Measurements from ENCODE around the gene ATP5PD. TPM values are rescaled to one million over a fixed set of nuclear protein-coding genes. Genes with fewer than 3 reads are reported as not detected.
A peak's percentile ranks its signal among the peaks of the same experiment; 100 is the strongest.

ATP5PD gene
- total RNA-seq, 1 experiment from 2014 or later, result 383 TPM

- Mint-ChIP-seq H3K27me3 (ENCODE audit: low read depth) (no peaks in the 10 kb centered on the region), H3K9me3 (no peaks in the 10 kb centered on the region), H3K36me3 (peaks cover 12% of the 10 kb centered on the region), H3K4me3 (no peak overlapping the region), H3K4me1 (no peaks in the 10 kb centered on the region), H3K27ac (no peak overlapping the region)
- TF ChIP-seq CTCF (IDR thresholded peaks at IDR 0.05) (no peak), KAT7 (CRISPR knock-in tag; IDR thresholded peaks at IDR 0.05; ENCODE audit: borderline replicate concordance) (no peak), ERG (CRISPR knock-in tag; IDR thresholded peaks at IDR 0.05) (no peak), HMGXB4 (CRISPR knock-in tag; IDR thresholded peaks at IDR 0.05) (no peak), AFF4 (CRISPR knock-in tag; IDR thresholded peaks at IDR 0.05; ENCODE audit: borderline replicate concordance) (no peak), FOXJ3 (CRISPR knock-in tag; IDR thresholded peaks at IDR 0.05; ENCODE audit: borderline replicate concordance) (no peak), ZNF219 (CRISPR knock-in tag; IDR thresholded peaks at IDR 0.05; ENCODE audit: borderline replicate concordance) (no peak), MAX (CRISPR knock-in tag; IDR thresholded peaks at IDR 0.05) (no peak), GTF2I (CRISPR knock-in tag; conservative IDR thresholded peaks at IDR 0.05) (no peak), CREM (CRISPR knock-in tag; IDR thresholded peaks at IDR 0.05) (no peak), E2F1 (CRISPR knock-in tag; IDR thresholded peaks at IDR 0.05) (no peak), USF2 (CRISPR knock-in tag; IDR thresholded peaks at IDR 0.05) (no peak), NR2C2 (CRISPR knock-in tag; IDR thresholded peaks at IDR 0.05) (no peak), GRHL2 (CRISPR knock-in tag; IDR thresholded peaks at IDR 0.05; ENCODE audit: insufficient replicate concordance, severe bottlenecking) (no peak), OVOL2 (CRISPR knock-in tag; IDR thresholded peaks at IDR 0.05; ENCODE audit: borderline replicate concordance) (no peak), IRF2 (CRISPR knock-in tag; IDR thresholded peaks at IDR 0.05; ENCODE audit: borderline replicate concordance, low read depth) (no peak), RORB (CRISPR knock-in tag; IDR thresholded peaks at IDR 0.05) (no peak), ZNF512 (CRISPR knock-in tag; IDR thresholded peaks at IDR 0.05; ENCODE audit: borderline replicate concordance) (no peak), MYBL2 (CRISPR knock-in tag; IDR thresholded peaks at IDR 0.05) (no peak)
- peak; percentile 69 for DNase-seq (ENCODE audit: low spot score)
- ChIA-PET CTCF (interaction anchor here (0.6 to 2.1 kb wide), 16 partner anchors 9 to 1382 kb away, joined by 3 to 21 read pairs (median 4); partner anchors contain the start of genes CDR2L, HID1 and MRPL58), POLR2A (interaction anchor here (0.7 to 0.9 kb wide), 3 partner anchors 9 to 60 kb away, joined by 3 to 4 read pairs (median 4); partner anchors contain the start of gene MRPL58)
- peak; percentile 93 for ATAC-seq
Observed at GRCh38 chr17:75003070-75003956, 43.5 kb downstream of the ATP5PD start.

All from WTC11 (cell line).